Measurements from ENCODE around the gene PCSK4. TPM values are rescaled to one million over a fixed set of nuclear protein-coding genes. Genes with fewer than 3 reads are reported as not detected.

Gene PCSK4
- total RNA-seq, 2 experiments from 2014 or later: 1.5 to 1.7 TPM

GRCh38 chr19:1437609-1438008 is 52.5 kb downstream of the PCSK4 start:
- intact Hi-C loops (cut with micrococcal nuclease): loop anchor here (1.0 to 5.0 kb wide), 5 partner anchors 30 to 162 kb away; partner anchors contain the start of genes ADAMTSL5, C19orf25, DAZAP1 and FAM174C
- Mint-ChIP-seq H3K9me3 (no peaks in the 10 kb centered on the region), H3K4me1 (ENCODE audit: low read depth) (peaks cover 40% of the 10 kb centered on the region), H3K4me3 (peak overlapping the region; percentile 98), H3K27me3 (ENCODE audit: low read depth) (no peaks in the 10 kb centered on the region), H3K27ac (no peak overlapping the region), H3K36me3 (ENCODE audit: low read depth) (peaks cover 45% of the 10 kb centered on the region)
- CTCF ChIA-PET: interaction anchor here (1.0 to 1.2 kb wide), 2 partner anchors 16 to 35 kb away, joined by 3 to 4 read pairs; no protein-coding TSS in a partner anchor
- no peak for DNase-seq

GRCh38 chr19:1435378-1435989 is 54.7 kb downstream of the PCSK4 start:
- Mint-ChIP-seq H3K4me3 (no peak overlapping the region), H3K27me3 (ENCODE audit: low read depth) (no peaks in the 10 kb centered on the region), H3K9me3 (no peaks in the 10 kb centered on the region), H3K27ac (no peak overlapping the region), H3K36me3 (ENCODE audit: low read depth) (peaks cover 32% of the 10 kb centered on the region), H3K4me1 (ENCODE audit: low read depth) (peaks cover 24% of the 10 kb centered on the region)
- intact Hi-C loops (cut with micrococcal nuclease): loop anchor here (5.0 kb wide), 1 partner anchor 42 kb away; the partner anchor contains the start of gene C19orf25
- no peak for DNase-seq
- CTCF ChIA-PET: no interaction called here

GRCh38 chr19:1434577-1435060 is 55.5 kb downstream of the PCSK4 start:
- Mint-ChIP-seq H3K9me3 (no peaks in the 10 kb centered on the region), H3K4me1 (ENCODE audit: low read depth) (peaks cover 15% of the 10 kb centered on the region), H3K36me3 (ENCODE audit: low read depth) (peaks cover 26% of the 10 kb centered on the region), H3K27me3 (ENCODE audit: low read depth) (no peaks in the 10 kb centered on the region), H3K4me3 (no peak overlapping the region), H3K27ac (no peak overlapping the region)
- CTCF ChIA-PET: no interaction called here
- intact Hi-C loops (cut with micrococcal nuclease): loop anchor here (5.0 kb wide), 1 partner anchor 43 kb away; the partner anchor contains the start of gene C19orf25
- no peak for DNase-seq

- CTCF ChIA-PET: no interaction called here
- Mint-ChIP-seq H3K27me3 (ENCODE audit: low read depth) (no peaks in the 10 kb centered on the region), H3K9me3 (no peaks in the 10 kb centered on the region), H3K4me3 (no peak overlapping the region), H3K27ac (no peak overlapping the region), H3K4me1 (ENCODE audit: low read depth) (peaks cover 10% of the 10 kb centered on the region), H3K36me3 (ENCODE audit: low read depth) (peaks cover 20% of the 10 kb centered on the region)
- no peak for DNase-seq
- intact Hi-C loops (cut with micrococcal nuclease): no loop called here
These were observed 56.1 kb downstream of the PCSK4 start for GRCh38 chr19:1434040-1434366.

- no peak for DNase-seq
- Mint-ChIP-seq H3K27ac (no peak overlapping the region), H3K9me3 (no peaks in the 10 kb centered on the region), H3K4me1 (ENCODE audit: low read depth) (peaks cover 10% of the 10 kb centered on the region), H3K27me3 (ENCODE audit: low read depth) (no peaks in the 10 kb centered on the region), H3K36me3 (ENCODE audit: low read depth) (peaks cover 18% of the 10 kb centered on the region), H3K4me3 (no peak overlapping the region)
- intact Hi-C loops (cut with micrococcal nuclease): no loop called here
- CTCF ChIA-PET: no interaction called here
These were observed 56.8 kb downstream of the PCSK4 start for GRCh38 chr19:1433119-1434039.

GRCh38 chr19:1432507-1432887 is 57.7 kb downstream of the PCSK4 start:
- CTCF ChIA-PET: no interaction called here
- H3K9me3 Mint-ChIP-seq: no peaks in the 10 kb centered on the region

GRCh38 chr19:1431759-1432506 is 58.2 kb downstream of the PCSK4 start:
- no peak for DNase-seq
- intact Hi-C loops (cut with micrococcal nuclease): no loop called here
- Mint-ChIP-seq H3K27me3 (ENCODE audit: low read depth) (no peaks in the 10 kb centered on the region), H3K9me3 (no peaks in the 10 kb centered on the region), H3K4me1 (ENCODE audit: low read depth) (peaks cover 2% of the 10 kb centered on the region), H3K27ac (no peak overlapping the region), H3K36me3 (ENCODE audit: low read depth) (peaks cover 15% of the 10 kb centered on the region), H3K4me3 (no peak overlapping the region)
- CTCF ChIA-PET: no interaction called here

More at GRCh38 chr19:1432507-1432887, 57.7 kb downstream of the PCSK4 start:
- no peak for DNase-seq
- intact Hi-C loops (cut with micrococcal nuclease): no loop called here
- no peaks in the 10 kb centered on the region for H3K27me3 Mint-ChIP-seq (ENCODE audit: low read depth)
- no peak overlapping the region for H3K4me3 Mint-ChIP-seq
- H3K27ac Mint-ChIP-seq: no peak overlapping the region
- peaks cover 15% of the 10 kb centered on the region for H3K36me3 Mint-ChIP-seq (ENCODE audit: low read depth)
- peaks cover 2% of the 10 kb centered on the region for H3K4me1 Mint-ChIP-seq (ENCODE audit: low read depth)

Other genes starting within 250 kb of the PCSK4 start
- gene ATP5F1D, start 248.6 kb downstream of the PCSK4 start, total RNA-seq: 100 to 1,000 TPM; 153 TPM
- 10 to 100 TPM; 50.1 to 52.9 TPM for gene MIDN, start 241.8 kb downstream of the PCSK4 start, total RNA-seq
- gene CIRBP, start 221.0 kb downstream of the PCSK4 start, total RNA-seq: 100 to 1,000 TPM; 167 to 183 TPM
- 10 to 100 TPM; 62.8 to 65.3 TPM for gene FAM174C, start 214.8 kb downstream of the PCSK4 start, total RNA-seq
- gene EFNA2, start 204.5 kb downstream of the PCSK4 start, total RNA-seq: not detected
- 100 to 1,000 TPM; 138 to 148 TPM for gene NDUFS7, start 106.4 kb downstream of the PCSK4 start, total RNA-seq
- 10 to 100 TPM; 23.5 to 25.0 TPM for gene GAMT, start 88.8 kb downstream of the PCSK4 start, total RNA-seq
- gene DAZAP1, start 82.8 kb downstream of the PCSK4 start, total RNA-seq: 100 to 1,000 TPM; 253 to 265 TPM
- gene RPS15, start 52.0 kb downstream of the PCSK4 start, total RNA-seq: 1,000 to 10,000 TPM; 1,902 to 1,906 TPM
- gene APC2, start 40.2 kb downstream of the PCSK4 start, total RNA-seq: under 1 TPM; 0.07 to 0.12 TPM
- 10 to 100 TPM; 17.5 to 20.8 TPM for gene C19orf25, start 11.1 kb downstream of the PCSK4 start, total RNA-seq
- gene REEP6, start 831 bp upstream of the PCSK4 start, total RNA-seq: 1 to 10 TPM; 1.3 to 1.6 TPM
- 1 to 10 TPM in 1 of 2 experiments, under 1 TPM in 1; 0.95 to 1.6 TPM for gene ADAMTSL5, start 22.7 kb upstream of the PCSK4 start, total RNA-seq
- gene PLK5, start 33.7 kb upstream of the PCSK4 start, total RNA-seq: not detected
- gene MEX3D, start 78.0 kb upstream of the PCSK4 start, total RNA-seq: 1 to 10 TPM; 2.0 to 2.1 TPM
- gene MBD3, start 102.5 kb upstream of the PCSK4 start, total RNA-seq: 10 to 100 TPM; 58.1 to 63.7 TPM
- 100 to 1,000 TPM; 281 to 293 TPM for gene UQCR11, start 115.1 kb upstream of the PCSK4 start, total RNA-seq
- gene TCF3, start 162.3 kb upstream of the PCSK4 start, total RNA-seq: 10 to 100 TPM; 84.8 to 86.7 TPM

All from activated naive CD4-positive, alpha-beta T cell treated with anti-CD3 and anti-CD28 coated beads for 36 hours (primary cell).